Left ventricle myocardium inferior (tissue), 1 donor: Measurements from ENCODE around the gene DHCR7. TPM values are rescaled to one million over a fixed set of nuclear protein-coding genes. Genes with fewer than 3 reads are reported as not detected.

ENCODE experiments used
- DNase-seq: peaks from one replicate; pipeline ENCODE4 v3.0.0-alpha.2; 2020
- H3K27ac ChIP-seq: fragments of 200-600 bp; replicated peaks from 2 replicates; pipeline ENCODE4 v1.8.0; 2021
- H3K27me3 ChIP-seq: fragments of 200-600 bp; 2 replicates; pipeline ENCODE4 v1.8.0; 2021; ENCODE audit warnings: low read depth
- H3K36me3 ChIP-seq: fragments of 200-600 bp; 2 replicates; pipeline ENCODE4 v1.8.0; 2021
- H3K4me1 ChIP-seq: fragments of 200-600 bp; 2 replicates; pipeline ENCODE4 v1.8.0; 2021
- H3K4me3 ChIP-seq: fragments of 200-600 bp; 2 replicates; pipeline ENCODE4 v1.8.0; 2021; ENCODE audit warnings: mild to moderate bottlenecking, moderate library complexity
- H3K9me3 ChIP-seq: fragments of 200-600 bp; replicated peaks from 2 replicates; pipeline ENCODE4 v1.8.0; 2021
- intact Hi-C: fragments of 100-400 bp; cut with micrococcal nuclease; formaldehyde crosslinking; loops from one replicate; pipeline ENCODE4 v1.11.0; 2022
- total RNA-seq: library from RNA; stranded (reverse); fragmentation: NEBNext Ultra II Directional; extraction: Animal tissue kit (Norgen Biotek cat#: 25700); gene quantifications from one replicate; pipeline ENCODE4 v1.2.1, GENCODE V29; 2021
- TF ChIP-seq, protein P1 (sequence below): fragments of 200-600 bp; IDR thresholded peaks from 2 replicates; pipeline ENCODE4 v1.8.0; 2021; ENCODE audit warnings: antibody characterized with exemption, mild to moderate bottlenecking, borderline replicate concordance
- donor health status: DM: no; HTN: yes; CAD: no; lungs with severe emphysema.

DHCR7 gene
- total RNA-seq, 1 donor from 2014 or later: 39.1 TPM

DNA sequence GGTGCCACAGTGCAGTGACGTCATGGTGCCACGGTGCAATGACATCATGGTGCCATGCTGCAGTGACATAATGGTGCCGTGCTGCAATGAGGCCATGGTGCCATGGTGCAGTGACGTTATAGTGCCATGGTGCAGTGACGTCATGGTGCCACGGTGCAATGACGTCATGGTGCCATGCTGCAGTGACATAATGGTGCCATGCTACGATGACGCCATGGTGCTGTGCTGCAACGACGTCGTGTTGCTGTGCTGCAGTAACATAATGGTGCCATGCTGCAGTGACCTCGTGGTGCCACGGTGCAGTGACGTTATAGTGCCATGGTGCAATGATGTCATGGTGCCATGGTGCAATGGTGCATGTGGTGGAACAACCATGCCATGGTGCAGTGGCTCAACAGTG is 45.3 kb downstream of the DHCR7 start:
- no peak overlapping the region for H3K27ac ChIP-seq
- H3K36me3 ChIP-seq: no peaks in the 10 kb centered on the region
- H3K9me3 ChIP-seq: no peaks in the 10 kb centered on the region
- DNase-seq: no peak
- H3K4me1 ChIP-seq: no peaks in the 10 kb centered on the region
- H3K27me3 ChIP-seq: peaks cover 56% of the 10 kb centered on the region
- no peak overlapping the region for H3K4me3 ChIP-seq
- TF ChIP-seq, protein P1, sequence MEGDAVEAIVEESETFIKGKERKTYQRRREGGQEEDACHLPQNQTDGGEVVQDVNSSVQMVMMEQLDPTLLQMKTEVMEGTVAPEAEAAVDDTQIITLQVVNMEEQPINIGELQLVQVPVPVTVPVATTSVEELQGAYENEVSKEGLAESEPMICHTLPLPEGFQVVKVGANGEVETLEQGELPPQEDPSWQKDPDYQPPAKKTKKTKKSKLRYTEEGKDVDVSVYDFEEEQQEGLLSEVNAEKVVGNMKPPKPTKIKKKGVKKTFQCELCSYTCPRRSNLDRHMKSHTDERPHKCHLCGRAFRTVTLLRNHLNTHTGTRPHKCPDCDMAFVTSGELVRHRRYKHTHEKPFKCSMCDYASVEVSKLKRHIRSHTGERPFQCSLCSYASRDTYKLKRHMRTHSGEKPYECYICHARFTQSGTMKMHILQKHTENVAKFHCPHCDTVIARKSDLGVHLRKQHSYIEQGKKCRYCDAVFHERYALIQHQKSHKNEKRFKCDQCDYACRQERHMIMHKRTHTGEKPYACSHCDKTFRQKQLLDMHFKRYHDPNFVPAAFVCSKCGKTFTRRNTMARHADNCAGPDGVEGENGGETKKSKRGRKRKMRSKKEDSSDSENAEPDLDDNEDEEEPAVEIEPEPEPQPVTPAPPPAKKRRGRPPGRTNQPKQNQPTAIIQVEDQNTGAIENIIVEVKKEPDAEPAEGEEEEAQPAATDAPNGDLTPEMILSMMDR: no peak
- intact Hi-C loops: no loop called here

DNA sequence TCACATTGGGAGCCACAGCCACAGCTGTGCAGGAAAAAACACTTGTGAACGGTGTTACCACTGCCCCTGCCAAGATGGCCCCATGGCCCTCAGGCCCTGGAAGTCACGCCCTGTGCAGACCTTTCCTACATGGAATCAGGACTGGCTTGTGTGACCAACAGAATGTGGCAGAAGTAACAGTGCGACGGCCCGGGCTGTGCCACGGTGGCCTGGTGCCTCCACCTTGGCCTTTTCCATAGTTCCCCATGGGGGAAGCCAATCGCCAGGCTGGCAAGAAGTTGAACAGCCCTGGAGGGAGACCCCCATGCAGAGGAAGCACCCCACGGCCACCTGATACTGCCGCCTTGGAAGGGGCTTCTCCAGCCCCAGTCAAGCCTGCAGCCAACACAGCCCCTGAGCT is 48.0 kb downstream of the DHCR7 start:
- H3K27ac ChIP-seq: no peak overlapping the region
- intact Hi-C loops: no loop called here
- no peaks in the 10 kb centered on the region for H3K4me1 ChIP-seq
- TF ChIP-seq, protein P1: no peak
- no peak overlapping the region for H3K4me3 ChIP-seq
- H3K36me3 ChIP-seq: no peaks in the 10 kb centered on the region
- no peaks in the 10 kb centered on the region for H3K9me3 ChIP-seq
- H3K27me3 ChIP-seq: peaks cover 63% of the 10 kb centered on the region
- no peak for DNase-seq

DNA sequence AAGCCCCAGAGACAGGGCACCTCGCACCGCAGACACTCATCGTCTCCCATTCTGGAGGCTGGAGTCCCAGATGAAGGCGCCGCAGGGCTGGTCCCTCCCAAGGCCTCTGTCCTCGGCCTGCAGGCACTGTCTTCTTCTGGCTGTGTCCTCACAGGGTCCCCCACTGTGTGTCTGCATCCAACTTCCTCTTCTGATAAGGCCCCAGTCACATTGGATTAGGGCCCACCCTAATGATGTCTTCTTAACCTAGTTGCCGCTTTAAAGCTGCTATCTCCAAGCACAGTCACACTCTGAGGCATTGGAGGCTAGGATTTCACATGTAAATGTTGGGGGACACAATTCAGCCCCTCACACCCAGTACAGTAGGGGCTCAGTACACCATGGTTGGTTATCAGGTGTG is 48.9 kb downstream of the DHCR7 start:
- Histone ChIP-seq H3K4me3 (no peak overlapping the region), H3K27me3 (peaks cover 66% of the 10 kb centered on the region), H3K4me1 (no peaks in the 10 kb centered on the region), H3K36me3 (no peaks in the 10 kb centered on the region), H3K27ac (no peak overlapping the region), H3K9me3 (no peaks in the 10 kb centered on the region)
- TF ChIP-seq, protein P1: no peak
- no peak for DNase-seq
- intact Hi-C loops: no loop called here

DNA sequence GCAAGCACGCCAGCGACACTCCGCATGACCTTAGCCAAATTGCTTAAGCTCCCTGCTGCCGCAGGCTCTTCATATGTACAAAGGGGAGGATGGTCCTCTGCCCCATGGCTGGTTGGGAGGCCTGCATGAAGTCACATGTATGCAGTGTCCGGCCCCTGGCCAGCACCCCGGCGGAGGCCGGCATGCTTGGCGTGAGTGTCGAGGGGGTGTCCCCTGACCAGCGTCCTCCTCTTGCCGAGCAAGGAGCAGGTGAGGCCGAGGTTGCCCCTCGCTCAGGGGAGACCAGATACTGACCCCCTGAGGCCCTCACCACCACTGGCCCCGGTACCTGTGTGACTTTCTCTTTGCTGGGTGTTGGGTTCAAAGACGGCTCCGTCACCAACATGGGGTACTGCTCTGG is 50.2 kb downstream of the DHCR7 start:
- H3K27me3 ChIP-seq: peaks cover 77% of the 10 kb centered on the region
- H3K27ac ChIP-seq: no peak overlapping the region
- TF ChIP-seq, protein P1: no peak
- intact Hi-C loops: no loop called here
- DNase-seq: no peak
- no peaks in the 10 kb centered on the region for H3K9me3 ChIP-seq
- no peaks in the 10 kb centered on the region for H3K4me1 ChIP-seq
- no peaks in the 10 kb centered on the region for H3K36me3 ChIP-seq
- no peak overlapping the region for H3K4me3 ChIP-seq

DNA sequence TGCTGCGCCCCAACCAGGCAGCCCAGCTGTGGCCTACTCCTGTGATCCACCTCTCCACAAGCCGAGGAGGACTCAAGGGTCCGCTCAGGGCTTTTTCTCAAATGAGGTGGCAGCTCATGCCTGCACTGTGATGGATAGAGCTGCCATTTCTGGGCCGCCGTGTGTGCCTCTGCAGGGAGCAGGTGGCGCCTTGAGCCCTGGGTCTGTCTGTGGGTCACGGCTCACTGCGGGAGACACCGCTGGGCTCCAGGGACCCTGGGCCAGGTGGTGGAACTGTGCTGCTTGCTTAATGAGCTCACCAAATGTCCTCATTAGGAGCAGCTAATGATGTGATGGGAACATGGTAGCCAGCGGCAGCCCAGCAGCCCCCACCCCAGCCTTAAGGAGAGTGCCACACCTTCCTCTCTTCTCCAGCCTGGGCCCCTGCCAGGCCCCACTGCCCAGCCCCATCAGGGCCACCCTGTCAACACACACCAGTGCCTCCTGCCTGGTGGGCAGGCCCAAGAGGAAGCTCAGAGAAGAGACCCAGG is 50.8 kb downstream of the DHCR7 start:
- no peaks in the 10 kb centered on the region for H3K36me3 ChIP-seq
- H3K27ac ChIP-seq: no peak overlapping the region
- peaks cover 78% of the 10 kb centered on the region for H3K27me3 ChIP-seq
- H3K4me3 ChIP-seq: no peak overlapping the region
- TF ChIP-seq, protein P1: no peak
- no peaks in the 10 kb centered on the region for H3K4me1 ChIP-seq
- no peaks in the 10 kb centered on the region for H3K9me3 ChIP-seq
- no peak for DNase-seq
- intact Hi-C loops: no loop called here
